ENCODE measurements around the gene GTF2A1. TPM values are rescaled to one million over a fixed set of nuclear protein-coding genes. Genes with fewer than 3 reads are reported as not detected.

Gene GTF2A1
- total RNA-seq, 1 experiment from 2014 or later, result 24.4 TPM

- no peak overlapping the region for H3K27ac ChIP-seq (ENCODE audit: low read length)
- no peak overlapping the region for H3K4me3 ChIP-seq (ENCODE audit: low read length)
- intact Hi-C loops (cut with micrococcal nuclease), result no loop called here
- no peaks in the 10 kb centered on the region; the same call in 1 of the 2 replicates for H3K36me3 ChIP-seq (ENCODE audit: low read depth, low read length)
- no TSS peak for BruUV-seq (replicated peaks)
- H3F3A ChIP-seq (ENCODE audit: low read length, unreplicated experiment), result no peaks in the 10 kb centered on the region
- no peak overlapping the region for H3K4me2 ChIP-seq (ENCODE audit: low read length)
- H3K9me3 ChIP-seq (ENCODE audit: low read length), result no peaks in the 10 kb centered on the region
- POLR2A ChIA-PET (ENCODE audit: unreplicated experiment), result no interaction called here
- CTCF ChIA-PET, result no interaction called here
- no peak for DNase-seq
- H4K20me1 ChIP-seq (ENCODE audit: low read length), result no peaks in the 10 kb centered on the region
- ATAC-seq, result no peak
- H3K79me2 ChIP-seq (ENCODE audit: low read length), result no peaks in the 10 kb centered on the region
- H3K4me1 ChIP-seq (ENCODE audit: insufficient read depth, low read length), result no peaks in the 10 kb centered on the region
- TF ChIP-seq CTCF (conservative IDR thresholded peaks at IDR 0.05; ENCODE audit: low read depth, low read length), result no peak
- no peak overlapping the region for H3K9ac ChIP-seq (ENCODE audit: low read length)
- H3K9me2 ChIP-seq (replicated peaks; ENCODE audit: low read length), result 0 out of 2 replicates have a peak, but pooled peaks cover 2% of the 10 kb centered on the region
- no peaks in the 10 kb centered on the region for H3K27me3 ChIP-seq (ENCODE audit: low read length)
- no peak overlapping the region for H2AFZ ChIP-seq (ENCODE audit: low read length)
Measured at GRCh38 chr14:81125536-81125935, 95.2 kb downstream of the GTF2A1 start.

Other genes with a start within 250 kb of the GTF2A1 start
- 12.3 and 16.1 TPM in 2 replicates for gene STON2, start 179.4 kb upstream of the GTF2A1 start, total RNA-seq (2014; rRNA removed)